HG02981 (cell line): ENCODE measurements around the gene NPFFR1.
A peak's percentile ranks its signal among the peaks of the same experiment; 100 is the strongest.

ENCODE experiments used
- ATAC-seq: cut with Tn5 transposase; IDR thresholded peaks from one replicate; pipeline ENCODE4 v1.9.1; 2021; ENCODE audit warnings: mild to moderate bottlenecking, moderate library complexity; ENCODE audit not compliant: unreplicated experiment

The NPFFR1 gene, protein sequence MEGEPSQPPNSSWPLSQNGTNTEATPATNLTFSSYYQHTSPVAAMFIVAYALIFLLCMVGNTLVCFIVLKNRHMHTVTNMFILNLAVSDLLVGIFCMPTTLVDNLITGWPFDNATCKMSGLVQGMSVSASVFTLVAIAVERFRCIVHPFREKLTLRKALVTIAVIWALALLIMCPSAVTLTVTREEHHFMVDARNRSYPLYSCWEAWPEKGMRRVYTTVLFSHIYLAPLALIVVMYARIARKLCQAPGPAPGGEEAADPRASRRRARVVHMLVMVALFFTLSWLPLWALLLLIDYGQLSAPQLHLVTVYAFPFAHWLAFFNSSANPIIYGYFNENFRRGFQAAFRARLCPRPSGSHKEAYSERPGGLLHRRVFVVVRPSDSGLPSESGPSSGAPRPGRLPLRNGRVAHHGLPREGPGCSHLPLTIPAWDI

DNA sequence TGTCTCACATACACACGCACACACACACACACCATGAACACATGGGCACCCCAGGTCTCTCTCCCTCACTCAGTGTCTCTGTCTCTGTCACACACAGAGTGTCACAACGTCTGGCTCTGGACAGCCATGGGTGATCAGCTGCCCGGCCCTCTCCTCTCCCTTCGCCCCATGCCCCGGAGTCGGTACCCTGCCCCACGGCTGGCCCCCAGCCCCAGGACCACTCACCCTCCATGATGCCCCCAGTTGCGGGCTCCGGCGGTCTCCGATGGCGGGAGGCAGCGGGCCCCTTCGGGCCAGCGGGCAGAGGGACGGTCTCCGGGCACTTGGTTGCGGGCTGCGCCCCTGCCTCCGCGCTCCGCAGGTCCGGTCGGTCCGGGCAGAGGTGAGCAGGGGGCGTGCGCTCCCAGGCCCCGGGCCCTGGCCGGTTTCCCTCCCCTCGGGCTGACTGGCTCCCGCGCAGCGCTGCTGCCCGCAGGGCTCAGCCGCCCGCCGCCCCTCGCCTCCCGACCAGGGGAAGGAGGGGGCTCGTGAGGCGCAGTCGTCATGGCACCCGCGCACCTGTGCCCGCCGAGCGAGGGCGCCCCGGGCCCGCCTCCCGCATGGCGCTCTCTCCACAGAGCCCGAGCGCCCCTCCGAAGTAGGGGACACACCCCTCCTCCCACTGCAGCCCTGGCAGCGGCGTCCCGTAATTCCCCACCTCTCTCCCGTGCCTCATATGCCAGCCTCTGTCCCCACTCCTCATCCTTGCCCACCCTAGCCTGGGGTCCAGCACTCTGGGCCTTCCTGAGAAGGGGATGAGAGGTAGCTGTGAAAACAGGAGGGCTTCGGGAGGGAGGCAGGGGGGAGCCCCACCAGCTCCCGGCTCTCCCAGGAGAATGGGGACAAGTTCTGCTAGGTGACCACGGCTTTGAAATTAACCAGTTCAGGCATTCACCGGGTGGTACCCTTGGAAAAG lies at the start of gene NPFFR1:
Gene NPFFR1 (minus strand): TSS at position 560 of the 955 bp plus-strand sequence. CDS start 328 bp downstream, at position 232.
- no peak for ATAC-seq

DNA sequence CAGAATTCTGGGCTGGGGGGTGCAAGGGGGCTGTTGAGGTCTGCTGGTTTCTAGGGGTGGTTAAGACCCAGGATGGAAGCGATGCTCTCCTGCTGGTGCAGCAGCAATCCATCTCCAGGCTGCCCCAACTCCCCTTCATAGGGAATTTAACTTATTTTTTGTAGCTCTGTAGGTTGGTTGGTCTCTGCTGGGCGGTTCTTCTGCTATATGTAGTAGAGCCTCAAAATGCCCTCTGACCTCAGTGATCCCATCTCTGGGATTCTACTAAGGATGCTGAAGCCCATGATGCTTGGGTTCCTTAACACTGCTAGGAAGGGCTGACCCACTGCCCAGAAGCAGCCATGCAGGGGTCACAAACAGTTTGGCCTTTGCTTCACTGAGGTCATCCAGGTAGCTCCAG lies 49.5 kb upstream of the NPFFR1 start:
- no peak for ATAC-seq

DNA sequence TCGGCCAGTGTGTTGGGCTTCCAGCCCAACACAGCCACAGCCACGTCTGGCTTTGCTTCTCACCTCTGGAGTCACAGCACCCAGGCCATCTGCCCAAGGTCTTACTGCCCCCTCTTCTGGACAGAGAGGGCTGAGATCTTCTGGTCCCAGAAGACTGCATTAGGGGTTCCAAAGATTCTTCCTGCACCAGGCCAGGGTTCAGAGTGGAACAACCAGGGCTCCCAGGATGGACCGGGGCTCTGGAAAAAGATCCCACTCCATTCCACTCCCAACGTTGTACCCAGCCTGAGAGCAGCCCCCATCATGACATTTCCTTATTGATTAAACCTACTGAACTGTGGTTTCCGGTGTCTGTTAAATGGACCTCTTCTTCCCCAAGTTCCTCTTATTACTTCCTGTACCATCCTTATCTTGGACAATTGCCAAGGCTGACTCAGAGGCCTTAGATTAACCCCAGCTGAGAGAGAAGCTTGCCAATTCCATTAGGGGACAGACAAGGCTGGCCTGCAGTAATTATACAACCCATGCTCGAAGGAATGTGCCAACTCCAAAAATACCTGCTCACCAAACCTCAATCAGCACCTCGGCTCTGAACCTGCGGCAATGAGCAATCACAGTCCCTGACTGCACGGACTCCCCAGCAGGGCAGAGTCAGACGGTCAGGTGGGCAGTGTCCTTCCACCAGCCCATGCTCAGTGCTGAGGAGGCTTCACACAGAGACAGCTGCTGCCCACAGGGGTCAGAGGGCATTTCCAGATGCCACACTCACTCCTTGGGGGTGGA lies 47.9 kb upstream of the NPFFR1 start:
- peak; percentile 77 for ATAC-seq

DNA sequence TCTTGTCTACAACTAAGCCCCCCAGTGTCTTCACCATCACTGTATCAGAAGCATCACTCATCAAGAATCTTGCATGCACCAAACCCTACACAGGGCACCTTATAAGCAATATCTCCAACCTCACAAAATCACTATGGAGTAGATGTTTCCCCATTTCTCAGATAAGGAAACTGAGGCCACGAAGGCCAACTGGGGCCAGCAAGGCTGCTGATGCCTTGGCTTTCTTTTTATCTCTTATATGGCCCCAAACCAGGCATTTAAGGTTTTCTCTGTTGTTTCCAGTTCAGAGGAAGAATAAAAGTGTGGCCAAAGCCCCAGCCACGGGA lies 47.3 kb upstream of the NPFFR1 start:
- ATAC-seq = no peak

DNA sequence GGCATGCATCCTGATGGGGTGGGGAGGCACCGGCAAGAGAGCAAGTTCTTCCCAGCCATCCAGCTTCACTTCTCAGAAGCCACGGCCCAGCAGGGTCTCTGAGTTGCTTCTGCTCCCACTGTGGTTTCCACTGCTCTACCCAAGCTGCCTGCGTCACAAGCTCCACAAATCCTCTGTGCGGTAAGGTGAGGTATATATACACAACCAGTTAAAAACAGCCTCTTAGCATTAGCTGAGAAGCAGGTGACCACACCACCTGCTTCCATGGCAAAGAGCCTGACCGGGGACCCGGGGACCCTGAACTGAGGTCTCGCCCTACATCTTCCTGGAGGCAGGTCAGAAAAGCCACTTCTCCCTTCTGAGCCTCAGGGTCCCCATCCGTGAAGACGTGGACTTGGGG lies 46.9 kb upstream of the NPFFR1 start:
- no peak for ATAC-seq

DNA sequence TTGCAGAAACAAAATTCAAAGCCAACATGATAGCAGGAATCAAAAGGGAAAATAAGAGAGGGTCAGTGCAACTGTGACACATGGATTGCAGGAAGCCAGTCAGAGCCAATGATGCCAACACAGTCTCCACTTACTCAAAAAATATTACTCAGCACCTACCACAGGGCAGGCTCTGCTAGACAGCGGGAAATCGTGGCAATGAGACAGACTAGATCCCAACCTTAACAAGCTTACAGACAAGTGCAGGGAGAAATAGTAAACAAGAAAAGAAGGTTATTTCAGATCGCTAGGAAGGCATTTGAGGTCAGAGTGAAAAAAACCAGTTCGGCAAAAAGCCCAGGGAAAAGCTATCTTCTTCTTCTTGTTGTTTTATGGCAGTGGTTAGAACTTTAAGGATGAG lies 45.2 kb upstream of the NPFFR1 start:
- ATAC-seq = no peak

DNA sequence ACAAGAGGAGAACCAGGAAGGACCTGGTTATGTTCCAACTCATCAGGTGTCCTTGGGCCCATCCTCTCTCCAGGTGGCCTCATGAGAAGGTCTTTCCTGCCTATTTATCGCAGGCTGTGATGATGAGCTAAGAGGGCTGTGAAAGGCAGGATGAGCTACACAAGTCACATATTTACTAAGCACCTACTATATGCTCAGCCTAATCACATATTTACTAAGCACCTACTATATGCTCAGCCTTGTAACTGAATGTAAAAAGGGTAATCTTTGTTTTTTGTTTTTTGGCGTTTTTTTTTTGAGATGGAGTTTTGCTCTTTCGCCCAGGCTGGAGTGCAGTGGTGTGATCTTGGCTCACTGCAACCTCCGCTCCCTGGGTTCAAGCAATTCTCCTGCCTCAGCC lies 44.2 kb upstream of the NPFFR1 start:
- no peak for ATAC-seq

DNA sequence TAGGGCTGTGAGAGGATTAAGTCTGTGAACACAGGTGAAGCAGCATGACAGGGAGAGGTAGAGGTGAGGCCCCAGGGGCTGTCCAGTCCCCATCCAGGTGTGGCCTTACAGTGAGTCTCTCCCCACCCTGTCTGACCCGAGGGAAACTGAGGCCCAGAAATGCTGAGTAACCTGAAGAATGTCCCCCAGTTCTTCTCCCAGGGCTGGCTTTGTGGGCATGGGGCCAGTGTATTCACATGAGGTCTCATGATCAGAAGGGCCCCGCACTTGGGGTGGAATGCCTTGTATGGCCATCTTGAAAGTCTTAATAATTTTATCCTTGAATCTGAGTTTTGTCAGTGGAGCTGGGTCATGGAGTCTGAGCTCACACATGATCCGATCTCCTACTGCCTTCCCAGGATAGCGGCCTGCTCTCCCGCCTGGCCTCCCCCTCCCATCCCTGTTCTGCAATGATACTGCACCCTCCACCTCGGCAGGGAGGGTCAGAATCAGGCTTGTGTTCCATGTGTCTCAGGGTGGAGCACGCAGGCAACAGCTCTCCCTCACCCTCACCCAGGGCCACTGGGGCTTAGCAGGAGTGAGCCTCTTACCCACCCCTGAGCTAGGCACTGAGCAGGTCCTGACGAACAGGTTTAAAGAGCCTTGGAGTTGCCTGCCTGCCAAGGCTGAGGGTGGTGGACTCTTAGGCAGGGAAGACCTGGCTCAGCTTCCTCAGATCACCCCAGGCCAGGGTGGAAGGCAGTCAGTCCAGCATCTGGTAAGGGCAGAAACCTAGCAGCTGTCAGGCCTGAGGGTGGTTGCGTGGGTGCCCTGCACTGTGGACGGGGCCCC lies 41.4 kb upstream of the NPFFR1 start:
- no peak for ATAC-seq

DNA sequence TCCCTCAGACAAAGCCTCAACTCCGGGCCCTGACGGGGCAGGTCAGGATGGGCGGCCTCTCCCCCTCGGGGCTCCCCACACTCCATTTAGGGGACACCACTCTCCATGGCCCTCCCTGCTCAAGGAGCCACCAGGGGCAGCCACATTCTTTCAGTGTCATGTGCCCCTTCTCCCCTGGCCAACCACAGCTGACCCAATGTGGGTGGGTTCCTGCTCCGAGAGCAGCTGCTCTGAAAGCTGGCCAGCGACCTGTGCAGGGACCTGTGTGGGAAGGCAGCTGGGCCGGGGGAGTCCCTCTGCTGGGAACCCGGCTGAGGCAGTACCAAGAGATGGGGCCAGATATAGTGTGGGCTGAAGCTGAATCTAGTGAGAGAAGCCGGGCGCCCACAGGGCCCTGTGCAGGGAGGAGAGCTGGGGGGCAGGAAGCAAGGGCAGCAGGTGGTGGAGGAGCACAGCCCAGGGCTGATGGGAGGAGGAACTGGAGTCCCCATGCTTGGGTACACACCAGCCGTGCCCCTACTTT lies 40.6 kb upstream of the NPFFR1 start:
- no peak for ATAC-seq

DNA sequence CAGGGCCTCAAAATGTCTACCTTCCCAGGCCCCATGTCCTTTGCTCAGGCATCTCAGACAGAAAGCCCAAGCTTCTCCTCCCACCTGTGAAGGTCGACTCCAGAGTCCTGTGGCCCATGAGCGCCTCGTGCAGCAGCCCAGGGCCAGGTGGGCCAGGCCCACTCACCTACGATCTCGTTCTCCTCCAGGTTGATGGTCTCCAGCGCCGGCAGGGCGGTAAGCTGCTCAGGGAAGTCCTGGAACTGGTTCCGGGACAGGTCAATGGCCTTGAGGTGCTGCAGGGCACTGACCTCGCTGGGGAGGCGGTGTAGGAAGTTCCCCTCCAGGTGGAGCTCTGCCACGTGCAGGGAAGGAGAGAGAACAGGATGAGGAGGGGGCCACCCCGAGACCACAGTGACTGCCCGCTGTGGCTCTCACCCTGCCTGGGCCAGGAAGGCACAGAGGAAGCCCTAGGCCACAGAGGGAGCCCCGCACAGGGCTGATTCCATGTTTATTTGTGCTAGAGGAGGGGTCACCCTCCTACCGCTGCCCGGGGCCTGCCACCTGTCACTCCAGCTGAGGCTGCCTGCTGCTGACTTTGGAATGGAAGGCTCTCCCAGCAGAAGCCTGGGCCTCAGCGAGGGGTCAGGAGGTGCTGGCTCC lies 40.0 kb upstream of the NPFFR1 start:
- no peak for ATAC-seq

DNA sequence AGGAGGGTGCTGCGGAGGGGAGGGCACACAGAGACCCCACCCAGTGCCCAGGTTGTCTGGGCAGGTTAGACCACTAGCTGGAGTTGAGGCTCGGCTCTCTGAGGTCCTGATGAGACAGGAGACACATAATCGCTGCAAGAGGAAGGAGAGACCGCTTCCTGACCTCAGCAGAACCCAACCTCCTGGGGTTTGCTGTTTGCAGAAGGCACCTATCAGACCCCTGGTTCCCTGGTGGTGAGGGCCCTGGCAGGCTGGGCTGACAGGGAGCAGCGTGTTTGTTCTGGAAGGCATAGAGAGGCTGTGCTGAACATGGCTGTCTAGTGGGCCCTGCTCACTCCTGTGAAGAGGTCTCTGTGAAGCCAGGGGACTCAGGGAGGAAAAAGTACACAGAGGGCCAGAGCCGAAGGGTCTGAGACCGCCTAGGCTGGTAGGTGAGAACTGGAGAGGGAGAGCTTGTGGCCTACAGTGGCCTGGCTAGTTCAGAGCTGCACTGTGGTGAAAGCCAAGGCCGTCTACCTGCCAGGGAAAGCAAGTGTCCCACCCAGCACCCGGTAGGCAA lies 39.4 kb upstream of the NPFFR1 start:
- no peak for ATAC-seq

DNA sequence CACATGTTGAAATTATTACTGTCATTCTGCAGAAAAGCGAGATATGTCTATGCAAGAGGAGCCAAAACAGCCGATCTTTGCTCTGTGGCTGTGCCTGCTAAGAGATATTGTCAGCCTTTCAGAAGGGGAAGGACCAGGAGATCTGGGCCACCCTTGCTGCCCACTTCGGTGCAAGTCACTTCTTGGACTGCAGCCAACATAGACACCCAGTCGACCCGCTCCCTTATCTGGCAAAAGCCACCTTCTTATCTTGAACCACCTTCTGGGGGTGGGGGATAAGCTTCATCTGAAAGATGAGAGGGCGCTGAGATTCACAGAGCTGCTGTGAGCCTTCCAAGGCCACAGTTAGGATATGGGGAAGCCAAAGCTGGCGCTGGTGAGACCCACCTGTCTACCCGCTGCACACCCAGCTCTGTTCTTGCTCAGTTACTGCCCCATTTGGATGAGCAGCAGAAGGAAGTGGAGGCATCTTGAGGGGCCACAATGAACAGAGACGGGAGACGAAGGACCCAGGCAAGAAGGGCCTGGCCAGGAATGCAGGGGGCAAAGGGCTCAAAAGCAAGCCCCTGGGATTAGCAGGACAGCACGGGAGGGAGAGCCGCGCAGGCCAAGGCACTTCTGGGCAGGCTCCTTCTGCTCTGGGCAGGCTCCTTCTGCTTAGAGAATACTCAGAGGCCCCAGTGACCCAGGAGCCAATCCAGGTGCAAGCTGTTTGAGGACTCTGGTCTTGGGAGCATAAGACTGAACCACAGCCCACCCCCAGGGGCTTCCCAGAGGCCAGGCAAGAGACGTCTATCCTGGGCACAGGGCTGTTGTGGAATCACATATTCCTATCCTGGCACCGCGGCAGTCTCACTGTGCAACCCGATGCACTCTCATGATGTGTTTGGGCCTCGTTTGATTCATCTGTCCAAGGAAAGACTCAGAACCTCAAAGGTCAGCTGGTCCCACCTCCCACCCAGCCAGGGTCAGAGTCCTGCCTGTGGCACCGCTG lies 38.4 kb upstream of the NPFFR1 start:
- ATAC-seq = no peak

DNA sequence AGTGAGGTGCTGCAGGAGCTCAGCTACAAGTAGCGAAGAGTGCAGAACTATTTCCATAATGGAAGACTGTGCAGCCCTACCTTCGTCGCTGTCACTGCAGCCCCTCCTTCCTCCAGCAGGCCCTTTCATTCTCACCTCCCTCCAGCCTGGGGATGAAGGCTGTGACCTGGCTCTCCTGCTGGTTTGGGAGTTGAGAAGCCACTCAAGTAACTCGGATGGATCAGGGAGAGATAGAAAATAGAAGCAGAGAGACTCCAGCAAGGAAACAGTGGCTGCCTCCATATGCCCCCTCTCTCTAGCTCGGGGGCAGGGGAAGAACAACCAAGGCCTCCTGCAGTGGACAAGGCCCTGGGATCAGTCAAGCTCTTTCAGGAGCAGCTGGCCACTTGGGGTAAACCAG lies 37.4 kb upstream of the NPFFR1 start:
- ATAC-seq = no peak

DNA sequence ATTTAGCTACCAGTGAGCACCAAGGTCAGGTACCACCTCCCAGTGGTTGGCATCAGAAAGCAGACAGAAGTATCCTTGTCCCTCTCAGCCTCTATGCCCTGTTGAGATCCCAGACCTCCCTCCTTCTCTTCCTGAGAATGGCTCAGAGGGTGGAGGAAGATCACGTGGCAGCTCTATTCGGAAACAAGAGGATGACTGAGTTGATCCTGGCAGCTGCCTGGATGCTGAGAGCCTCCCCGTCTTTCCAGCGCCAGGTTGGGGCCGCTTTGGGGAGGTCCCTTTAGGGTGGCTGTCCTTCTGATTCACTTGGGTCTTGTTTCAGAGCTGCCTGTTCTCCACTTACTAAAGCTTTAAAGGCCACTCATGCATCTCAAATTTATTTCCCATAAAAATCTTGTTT lies 36.9 kb upstream of the NPFFR1 start:
- no peak for ATAC-seq

DNA sequence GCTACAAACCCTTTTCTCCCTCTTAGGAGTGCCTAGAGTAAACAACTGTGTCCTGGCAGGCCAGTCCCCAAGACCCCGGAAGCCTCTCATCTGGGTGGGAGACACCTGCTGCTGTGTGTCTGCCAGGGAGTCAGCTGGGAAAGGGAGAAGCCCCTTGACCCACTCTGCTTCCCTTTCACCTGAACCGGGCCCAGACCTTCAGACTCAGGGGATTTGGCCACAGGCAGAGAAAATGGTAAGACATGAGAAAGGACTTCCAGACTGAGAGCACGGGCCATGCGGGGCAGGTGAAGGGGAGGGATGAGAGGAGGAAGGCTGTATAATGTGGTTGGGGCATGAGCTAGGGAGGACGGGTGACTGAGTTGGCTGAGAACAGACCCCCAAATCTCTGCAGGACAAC lies 36.0 kb upstream of the NPFFR1 start:
- no peak for ATAC-seq

DNA sequence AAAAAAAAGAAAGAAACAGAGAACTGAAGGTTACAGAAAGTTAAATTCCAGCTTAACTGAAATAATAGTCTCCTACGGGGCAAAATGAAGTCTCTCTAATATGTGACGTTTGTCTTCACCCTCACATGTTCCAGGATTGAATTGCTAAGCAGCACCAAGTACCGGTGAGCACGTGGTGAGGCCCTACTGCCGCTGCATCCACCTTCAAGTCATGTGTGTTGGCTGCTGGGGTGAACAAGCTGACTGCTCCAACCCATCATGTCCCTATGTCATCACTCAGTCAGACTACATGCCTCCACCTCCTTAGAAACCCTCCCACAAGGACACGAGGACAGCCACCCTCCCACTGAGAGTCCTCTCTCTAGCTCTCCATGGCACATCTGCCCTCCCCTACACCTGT lies 35.4 kb upstream of the NPFFR1 start:
- no peak for ATAC-seq

DNA sequence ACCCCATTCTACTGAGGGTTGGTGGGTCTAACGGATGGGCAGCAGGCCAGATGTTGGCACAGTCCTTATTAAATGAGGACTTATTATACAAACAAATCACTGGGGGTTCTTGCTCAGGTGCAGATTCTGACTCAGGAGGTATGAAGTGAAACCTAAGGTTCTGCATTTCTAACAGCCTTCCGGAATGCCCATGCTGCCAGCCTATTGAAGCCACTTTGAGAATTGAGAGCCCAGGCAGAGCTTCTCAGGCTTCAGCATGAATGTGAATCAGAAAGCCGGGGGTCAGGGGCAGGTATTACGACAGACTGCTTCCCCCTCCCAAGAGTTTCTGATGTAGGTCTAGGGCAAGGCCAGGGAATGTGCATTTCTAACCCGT lies 34.1 kb upstream of the NPFFR1 start:
- ATAC-seq = no peak

DNA sequence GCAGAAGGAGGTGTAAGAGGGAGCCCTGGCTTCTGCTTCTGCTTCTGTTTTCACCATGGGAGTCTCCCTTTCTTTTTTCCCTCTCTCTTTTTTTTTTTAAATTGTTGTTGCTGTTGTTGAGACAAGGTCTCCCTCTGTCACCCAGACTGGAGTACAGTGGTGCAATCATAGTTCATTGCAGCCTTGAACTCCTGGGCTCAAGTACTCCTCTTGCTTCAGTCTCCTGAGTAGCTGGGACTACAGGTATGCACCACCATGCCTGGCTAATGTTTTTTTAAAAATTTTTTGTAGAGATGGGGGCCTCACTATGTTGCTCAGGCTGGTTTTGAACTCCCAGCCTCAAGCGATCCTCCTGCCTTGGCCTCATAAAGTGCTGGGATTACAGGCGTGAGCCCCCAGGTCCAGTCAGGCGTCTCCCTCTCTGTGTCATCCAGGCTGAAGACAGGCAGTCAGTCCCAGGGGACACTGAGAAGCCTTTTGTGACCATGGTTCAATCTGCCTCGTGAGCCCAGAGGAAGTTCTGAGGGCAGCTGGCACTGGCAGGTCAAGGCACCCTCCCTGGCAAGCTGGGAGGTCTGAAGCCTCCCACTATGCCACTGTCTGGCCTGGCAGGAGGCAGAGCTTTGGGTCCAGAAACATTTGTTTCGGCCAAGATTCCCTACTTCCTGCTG lies 33.6 kb upstream of the NPFFR1 start:
- no peak for ATAC-seq
